ENCODE data around the gene JCHAIN. TPM values are rescaled to one million over a fixed set of nuclear protein-coding genes. Genes with fewer than 3 reads are reported as not detected.

Gene JCHAIN
- total RNA-seq, 2 donors from 2014 or later = not detected

DNA sequence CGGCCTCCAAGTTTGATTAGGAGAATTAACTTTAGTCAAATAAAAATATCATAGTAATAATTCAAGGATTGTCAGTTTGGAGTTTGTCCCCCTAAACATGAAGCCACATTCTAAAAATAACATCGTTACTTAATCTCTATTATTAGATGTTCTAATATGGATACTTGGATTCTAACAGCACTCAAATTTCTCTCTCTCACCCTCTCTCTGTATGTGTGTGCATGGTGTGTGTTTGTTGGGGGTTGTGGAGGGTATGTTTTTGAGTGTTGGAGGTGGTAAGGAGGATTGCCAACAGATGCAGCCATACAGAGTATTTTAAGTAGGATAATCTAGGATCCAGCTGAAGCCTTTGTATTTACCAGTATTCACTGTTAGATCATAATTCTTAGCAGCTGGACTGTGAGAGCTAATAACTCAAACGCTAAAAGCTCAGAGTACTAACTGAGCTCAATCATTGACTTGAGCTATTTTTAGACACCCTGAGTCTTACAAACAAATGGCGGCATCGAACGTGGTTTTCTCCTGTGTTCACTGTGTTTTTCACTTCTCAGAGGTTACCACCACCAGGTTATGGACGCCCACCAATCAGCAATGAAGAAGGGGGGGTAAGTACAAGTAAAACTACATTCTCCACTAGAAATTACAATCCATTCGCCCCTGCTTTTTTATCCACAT is 28.9 kb downstream of the JCHAIN start:
- Mint-ChIP-seq H3K9me3 (no peaks in the 10 kb centered on the region), H3K27me3 (peaks cover 12% of the 10 kb centered on the region), H3K4me3 (no peak overlapping the region), H3K4me1 (peaks cover 5% of the 10 kb centered on the region), H3K36me3 (ENCODE audit: low read depth) (peaks cover 5% of the 10 kb centered on the region), H3K27ac (no peak overlapping the region)
- no peak for ATAC-seq (replicated peaks)

DNA sequence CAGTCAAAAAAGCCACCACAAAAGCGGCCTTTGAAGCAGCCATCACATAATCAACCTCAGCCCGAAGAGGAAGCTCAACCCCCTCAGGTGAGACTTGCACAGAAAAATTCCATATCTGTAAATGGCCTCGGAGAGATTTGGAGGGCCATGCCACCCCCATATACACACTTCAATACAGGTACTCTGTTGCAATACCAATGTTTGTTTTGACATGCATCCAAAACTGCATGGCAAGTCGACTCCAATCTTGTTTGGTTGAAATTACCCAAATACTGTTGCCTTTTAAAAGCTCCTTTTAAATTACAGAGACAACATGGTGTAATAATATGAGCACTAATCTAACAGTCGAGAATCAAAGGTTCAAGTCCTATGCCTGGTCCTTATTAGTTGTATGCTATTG is 31.8 kb downstream of the JCHAIN start:
- no peak overlapping the region for H3K27ac Mint-ChIP-seq
- H3K4me1 Mint-ChIP-seq = no peaks in the 10 kb centered on the region
- H3K36me3 Mint-ChIP-seq (ENCODE audit: low read depth) = no peaks in the 10 kb centered on the region
- peaks cover 15% of the 10 kb centered on the region for H3K27me3 Mint-ChIP-seq
- no peak for ATAC-seq (replicated peaks)
- no peaks in the 10 kb centered on the region for H3K9me3 Mint-ChIP-seq
- H3K4me3 Mint-ChIP-seq = no peak overlapping the region

DNA sequence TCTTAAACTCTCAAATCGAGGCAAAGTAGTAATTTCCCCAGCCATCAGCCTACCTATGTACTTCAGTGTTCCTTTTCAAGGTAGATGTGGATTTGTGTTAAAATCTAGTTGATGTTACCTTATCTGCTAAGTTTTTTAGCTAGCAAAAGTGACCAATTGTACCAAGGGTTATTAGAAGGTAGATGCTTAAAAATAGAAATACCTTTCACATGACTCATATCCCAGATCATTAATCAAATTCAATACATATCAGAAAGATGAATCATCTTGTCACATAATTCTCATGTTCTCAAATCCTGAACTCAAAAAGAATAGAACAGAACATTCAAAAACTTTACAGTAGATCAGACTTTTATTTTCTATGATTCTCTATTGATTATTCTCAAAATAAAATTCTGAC is 34.3 kb downstream of the JCHAIN start:
- no peaks in the 10 kb centered on the region for H3K36me3 Mint-ChIP-seq (ENCODE audit: low read depth)

DNA sequence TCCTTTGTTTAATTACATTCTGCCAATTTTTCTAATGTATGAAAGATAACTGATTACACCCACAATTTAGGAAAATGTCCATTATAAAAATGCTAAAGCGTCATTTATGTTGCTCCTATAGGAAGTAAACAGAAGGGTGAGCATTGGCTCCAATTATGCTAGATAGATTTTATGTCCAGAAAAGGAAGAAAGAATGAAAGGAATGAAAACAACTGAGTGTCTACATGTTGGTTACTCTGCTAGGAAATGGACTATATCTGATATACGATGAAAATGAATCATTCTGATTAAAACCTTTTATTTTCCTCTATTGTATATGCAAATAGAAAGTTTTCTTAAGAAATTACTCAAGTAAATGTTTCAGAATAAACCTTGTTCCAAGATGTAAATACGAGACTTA is 36.1 kb downstream of the JCHAIN start:
- no peak for ATAC-seq (replicated peaks)
- Mint-ChIP-seq H3K36me3 (ENCODE audit: low read depth) (no peaks in the 10 kb centered on the region), H3K4me3 (no peak overlapping the region), H3K4me1 (no peaks in the 10 kb centered on the region), H3K9me3 (no peaks in the 10 kb centered on the region), H3K27ac (no peak overlapping the region), H3K27me3 (peaks cover 15% of the 10 kb centered on the region)

More for the DNA sequence above, 34.3 kb downstream of the JCHAIN start:
- H3K27ac Mint-ChIP-seq = no peak overlapping the region
- no peak overlapping the region for H3K4me3 Mint-ChIP-seq
- H3K27me3 Mint-ChIP-seq = peaks cover 15% of the 10 kb centered on the region
- no peaks in the 10 kb centered on the region for H3K4me1 Mint-ChIP-seq
- no peak for ATAC-seq (replicated peaks)
- H3K9me3 Mint-ChIP-seq = no peaks in the 10 kb centered on the region

DNA sequence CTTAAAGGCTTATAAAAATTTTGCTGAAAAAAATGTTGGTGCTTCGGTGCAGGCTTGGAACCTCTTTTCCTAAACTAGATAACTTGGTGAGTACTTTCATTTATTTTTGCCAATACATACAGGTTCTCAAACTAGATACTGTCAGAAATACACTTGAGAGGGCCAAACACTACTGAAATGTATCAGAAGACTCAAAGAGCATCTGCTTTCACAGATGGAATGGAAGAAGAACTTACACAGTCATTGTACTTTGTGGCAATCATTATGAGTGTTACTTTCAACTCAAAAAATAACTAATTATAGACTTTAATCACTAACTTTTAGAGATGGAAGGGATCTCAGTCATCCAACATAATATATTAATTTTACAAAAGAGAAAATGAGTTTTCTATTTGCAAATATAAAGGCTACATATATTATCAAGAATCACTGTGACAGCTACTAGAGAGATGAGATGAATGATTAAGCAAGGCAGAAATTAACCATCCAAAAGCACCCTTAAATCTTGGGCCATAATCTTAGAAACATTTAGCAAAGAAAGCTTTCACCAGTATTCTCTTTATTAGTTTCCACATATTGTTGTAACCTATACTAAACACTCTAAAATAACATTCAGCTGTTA is 36.7 kb downstream of the JCHAIN start:
- peak; percentile 54 for ATAC-seq (replicated peaks)
- H3K4me1 Mint-ChIP-seq = no peaks in the 10 kb centered on the region
- H3K4me3 Mint-ChIP-seq = no peak overlapping the region

DNA sequence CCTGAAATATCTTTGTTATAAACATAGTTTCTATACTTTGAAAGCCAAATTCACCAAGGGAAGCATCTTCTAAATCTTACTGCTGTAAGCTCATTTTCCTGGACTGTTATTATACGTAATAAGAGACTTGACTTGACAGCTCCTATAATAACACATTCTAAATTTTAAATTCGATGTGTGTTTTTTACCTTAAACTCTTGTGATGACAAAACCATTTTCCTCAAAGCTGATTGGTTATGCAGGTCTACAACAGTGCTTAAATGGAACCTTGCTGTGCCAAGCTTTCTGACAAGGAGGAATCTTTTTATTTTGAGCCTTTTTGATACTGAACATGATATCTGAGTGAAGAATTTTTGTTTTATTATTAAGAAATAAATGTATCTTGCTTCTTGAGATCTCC is 37.9 kb downstream of the JCHAIN start, which contains the start of gene ENAM:
Gene ENAM, plus strand, starts transcription at position 301 of the 400 bp plus-strand sequence. CDS start 757 bp downstream, outside the sequence.
- no peaks in the 10 kb centered on the region for H3K4me1 Mint-ChIP-seq
- ATAC-seq (replicated peaks) = no peak
- H3K27ac Mint-ChIP-seq = no peak within 1 kb of the TSS
- no peaks in the 10 kb centered on the region for H3K36me3 Mint-ChIP-seq (ENCODE audit: low read depth)
- no peaks in the 10 kb centered on the region for H3K9me3 Mint-ChIP-seq
- H3K27me3 Mint-ChIP-seq = peaks cover 4% of the 10 kb centered on the region
- no peak within 1 kb of the TSS for H3K4me3 Mint-ChIP-seq

More for the DNA sequence above, 36.7 kb downstream of the JCHAIN start:
- Mint-ChIP-seq H3K36me3 (ENCODE audit: low read depth) (no peaks in the 10 kb centered on the region), H3K27me3 (peaks cover 13% of the 10 kb centered on the region), H3K27ac (no peak overlapping the region), H3K9me3 (no peaks in the 10 kb centered on the region)

DNA sequence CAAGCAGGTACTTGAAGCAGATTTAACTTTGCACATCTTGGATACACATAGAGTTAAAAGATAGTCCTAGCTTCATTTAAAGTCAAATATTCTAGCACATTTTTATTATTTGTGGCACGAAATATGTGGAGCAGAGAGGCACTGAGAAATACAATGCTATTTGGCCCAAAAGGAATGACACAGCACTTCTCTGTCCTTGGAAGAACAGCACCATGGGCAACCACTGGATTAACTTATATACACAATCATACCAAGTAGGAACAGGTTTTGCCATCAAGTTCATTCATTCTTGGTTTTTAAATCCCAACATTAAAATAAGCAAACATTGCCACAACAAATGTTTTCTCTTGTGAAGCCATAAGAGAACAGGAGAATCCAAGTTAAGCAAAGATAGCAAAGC is 38.7 kb downstream of the JCHAIN start:
- Mint-ChIP-seq H3K4me1 (no peaks in the 10 kb centered on the region), H3K36me3 (ENCODE audit: low read depth) (no peaks in the 10 kb centered on the region), H3K27ac (no peak overlapping the region), H3K9me3 (no peaks in the 10 kb centered on the region), H3K27me3 (peaks cover 4% of the 10 kb centered on the region), H3K4me3 (no peak overlapping the region)
- ATAC-seq (replicated peaks) = no peak

DNA sequence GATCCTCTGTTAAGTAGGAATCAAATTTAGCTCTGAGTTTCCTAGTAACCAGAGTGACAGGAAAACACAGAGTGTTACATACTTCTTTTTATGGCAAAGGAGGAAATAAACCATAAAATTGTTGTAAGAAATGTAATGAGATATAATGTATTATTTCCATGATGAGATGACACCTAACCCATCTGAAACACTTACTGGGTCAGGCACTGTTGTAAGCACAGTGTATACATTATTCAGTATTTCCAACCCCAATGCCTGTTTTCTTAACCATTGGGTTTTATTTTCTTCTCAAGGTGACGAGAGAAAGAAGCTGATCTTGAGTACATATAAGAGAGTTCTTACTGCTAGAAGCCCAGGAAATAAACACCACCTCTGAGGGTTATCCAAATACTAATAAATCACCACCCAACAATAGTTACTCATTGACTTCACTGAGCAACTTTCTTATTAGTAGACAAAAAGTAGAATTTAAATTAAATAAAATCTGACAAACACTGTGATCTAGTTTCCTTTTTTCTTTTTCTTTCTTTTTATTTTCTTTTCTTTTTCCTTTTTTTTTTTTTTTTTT is 42.0 kb downstream of the JCHAIN start:
- Mint-ChIP-seq H3K27ac (no peak overlapping the region), H3K27me3 (no peaks in the 10 kb centered on the region), H3K36me3 (ENCODE audit: low read depth) (no peaks in the 10 kb centered on the region), H3K9me3 (no peaks in the 10 kb centered on the region), H3K4me1 (no peaks in the 10 kb centered on the region), H3K4me3 (no peak overlapping the region)
- ATAC-seq (replicated peaks) = peak; percentile 62

DNA sequence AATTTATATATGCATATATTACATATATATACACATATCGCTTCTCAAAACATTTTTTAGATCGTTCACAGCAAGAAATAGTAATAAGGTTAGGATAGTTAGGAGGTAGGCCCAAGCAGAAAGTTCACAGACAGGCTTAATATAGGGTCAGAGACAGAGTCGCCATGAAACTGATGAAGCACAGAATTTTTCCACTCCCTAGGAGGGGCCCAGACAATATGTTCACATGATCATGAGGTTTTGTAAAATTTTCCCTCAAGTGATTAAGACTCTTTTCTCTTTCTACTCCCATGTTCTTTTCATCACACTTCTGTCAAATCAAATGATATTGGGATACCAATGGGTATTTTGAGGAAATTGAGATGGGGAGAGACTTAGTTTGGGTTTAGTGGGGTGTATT is 43.0 kb downstream of the JCHAIN start:
- Mint-ChIP-seq H3K27me3 (no peaks in the 10 kb centered on the region), H3K27ac (no peak overlapping the region), H3K4me1 (no peaks in the 10 kb centered on the region), H3K4me3 (no peak overlapping the region), H3K36me3 (ENCODE audit: low read depth) (no peaks in the 10 kb centered on the region), H3K9me3 (no peaks in the 10 kb centered on the region)
- ATAC-seq (replicated peaks) = peak; percentile 69

DNA sequence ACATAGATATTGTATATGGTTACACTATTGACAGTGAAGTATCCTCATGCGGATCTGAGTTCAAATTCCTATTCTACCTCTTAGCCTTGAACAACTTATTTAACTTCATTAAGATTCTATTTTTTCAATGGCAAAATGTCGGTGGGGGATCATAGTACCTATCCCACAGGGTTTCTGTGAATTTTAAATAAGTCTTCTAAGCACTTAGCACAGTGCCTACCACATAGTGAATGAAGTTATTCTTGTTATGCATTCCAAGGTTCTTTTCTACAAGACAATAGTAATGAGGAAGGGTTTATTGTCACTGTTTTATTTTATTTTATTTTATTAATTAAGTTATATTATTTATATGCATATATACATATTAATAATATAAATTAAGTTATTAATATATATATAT is 46.5 kb downstream of the JCHAIN start:
- Mint-ChIP-seq H3K9me3 (no peaks in the 10 kb centered on the region), H3K27me3 (no peaks in the 10 kb centered on the region), H3K4me1 (no peaks in the 10 kb centered on the region), H3K36me3 (ENCODE audit: low read depth) (no peaks in the 10 kb centered on the region), H3K27ac (no peak overlapping the region), H3K4me3 (no peak overlapping the region)
- ATAC-seq (replicated peaks) = peak; percentile 38

DNA sequence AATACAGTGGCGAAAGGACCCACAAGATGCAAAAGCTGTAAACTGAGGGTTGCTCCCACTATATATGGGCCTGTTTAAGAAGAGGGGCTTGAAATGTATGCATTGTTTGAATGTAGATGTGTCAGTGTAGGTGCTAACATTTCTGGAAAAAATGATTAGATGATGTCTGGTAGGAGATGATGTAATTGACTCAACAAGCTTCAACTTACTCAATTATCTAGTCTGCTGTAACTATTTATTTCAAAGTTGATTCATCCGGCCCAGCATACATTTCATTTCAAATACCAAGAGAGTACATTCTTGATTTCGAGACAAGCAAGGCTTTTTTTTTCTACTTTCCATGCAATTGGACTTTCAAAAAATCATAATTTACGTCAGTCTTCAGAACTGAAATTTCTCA is 47.0 kb downstream of the JCHAIN start:
- no peaks in the 10 kb centered on the region for H3K4me1 Mint-ChIP-seq
- H3K27ac Mint-ChIP-seq = no peak overlapping the region
- H3K36me3 Mint-ChIP-seq (ENCODE audit: low read depth) = no peaks in the 10 kb centered on the region
- peak; percentile 67 for ATAC-seq (replicated peaks)
- no peaks in the 10 kb centered on the region for H3K9me3 Mint-ChIP-seq
- H3K27me3 Mint-ChIP-seq = no peaks in the 10 kb centered on the region
- no peak overlapping the region for H3K4me3 Mint-ChIP-seq

DNA sequence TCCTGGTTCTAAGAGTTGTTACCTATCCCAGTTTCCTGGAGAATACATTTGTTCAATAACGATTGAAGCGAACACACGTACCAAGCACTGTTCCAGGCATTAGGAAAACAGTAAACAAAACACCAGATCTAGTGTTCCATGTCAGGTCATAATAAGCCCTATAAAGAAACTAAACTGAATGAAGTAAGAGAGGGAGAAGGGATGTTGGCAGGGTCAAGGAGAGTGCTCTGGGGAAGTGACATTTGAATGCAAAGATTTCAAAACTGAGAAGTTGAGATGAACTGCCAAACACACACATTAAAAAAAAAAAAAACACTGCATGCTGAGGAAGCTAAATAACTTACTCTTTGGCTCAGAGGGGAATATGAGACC is 52.1 kb downstream of the JCHAIN start:
- no peaks in the 10 kb centered on the region for H3K4me1 Mint-ChIP-seq
- ATAC-seq (replicated peaks) = no peak
- no peaks in the 10 kb centered on the region for H3K36me3 Mint-ChIP-seq (ENCODE audit: low read depth)
- H3K9me3 Mint-ChIP-seq = no peaks in the 10 kb centered on the region
- H3K4me3 Mint-ChIP-seq = peak overlapping the region; percentile 42
- H3K27me3 Mint-ChIP-seq = peaks cover 29% of the 10 kb centered on the region
- no peak overlapping the region for H3K27ac Mint-ChIP-seq

DNA sequence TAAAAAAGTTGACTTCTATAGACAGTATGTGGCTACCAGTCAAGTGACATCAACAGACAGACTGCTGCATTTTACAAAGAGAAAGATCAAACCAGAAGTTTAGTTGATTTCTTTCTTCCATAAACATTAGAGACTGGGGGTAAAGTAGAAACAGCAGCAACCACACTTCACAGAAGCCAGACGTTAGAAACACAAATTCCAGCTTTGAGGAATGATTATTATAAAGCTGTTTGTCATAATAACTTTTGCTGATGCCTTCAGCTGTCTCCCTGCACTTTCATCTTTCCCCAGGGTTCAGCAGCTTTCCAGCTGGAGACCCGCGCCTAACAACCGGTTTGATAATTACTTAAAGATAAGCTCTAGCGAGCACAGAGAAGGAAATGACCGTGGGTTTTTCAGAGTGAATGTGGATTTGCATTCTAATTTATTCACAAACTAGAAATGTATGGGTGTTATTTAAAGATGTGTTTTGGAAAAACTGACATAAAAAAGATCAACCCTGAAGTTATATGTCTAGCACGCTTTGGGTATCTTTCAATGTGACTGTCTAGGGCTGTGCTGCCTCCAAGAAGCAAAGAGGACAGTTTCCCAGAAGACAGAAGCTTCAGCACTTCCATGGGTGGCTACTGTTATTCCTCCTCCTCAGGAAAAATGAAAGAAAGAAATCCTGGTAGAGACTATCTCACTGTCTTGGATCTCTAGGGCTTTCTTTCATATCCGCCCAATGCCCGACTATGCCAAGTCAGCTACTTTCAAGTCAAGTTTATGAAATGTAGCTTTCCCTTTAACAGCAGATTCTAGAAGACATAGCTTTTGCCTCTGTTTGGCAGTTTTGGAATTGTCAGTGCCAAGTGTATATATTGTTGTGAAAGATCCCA is 52.8 kb downstream of the JCHAIN start:
- peak; percentile 39 for ATAC-seq (replicated peaks)
- peak overlapping the region; percentile 42 for H3K4me3 Mint-ChIP-seq
- no peaks in the 10 kb centered on the region for H3K4me1 Mint-ChIP-seq
- H3K27me3 Mint-ChIP-seq = peaks cover 31% of the 10 kb centered on the region
- H3K9me3 Mint-ChIP-seq = no peaks in the 10 kb centered on the region
- H3K27ac Mint-ChIP-seq = no peak overlapping the region
- H3K36me3 Mint-ChIP-seq (ENCODE audit: low read depth) = no peaks in the 10 kb centered on the region

DNA sequence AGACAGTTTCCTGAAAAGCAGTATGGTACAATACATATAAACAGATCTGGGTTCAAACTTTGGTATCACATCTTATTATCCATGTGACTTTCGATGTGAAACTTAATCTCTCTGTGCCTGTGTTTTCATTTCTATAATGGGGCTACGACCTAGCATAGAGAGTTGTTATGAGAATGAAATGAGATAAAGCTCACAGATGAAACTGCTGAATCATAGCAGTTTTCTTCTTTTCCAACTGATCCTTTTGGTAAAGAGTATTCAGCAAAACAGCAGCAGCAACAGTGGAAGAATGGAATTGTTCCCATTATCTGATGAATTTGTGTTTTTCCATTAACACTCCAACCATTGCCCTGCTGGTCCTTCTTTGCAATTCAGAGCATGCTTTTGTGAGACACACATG is 58.0 kb downstream of the JCHAIN start:
- Mint-ChIP-seq H3K9me3 (no peaks in the 10 kb centered on the region), H3K36me3 (ENCODE audit: low read depth) (no peaks in the 10 kb centered on the region), H3K4me3 (no peak overlapping the region), H3K4me1 (no peaks in the 10 kb centered on the region), H3K27ac (no peak overlapping the region), H3K27me3 (peaks cover 28% of the 10 kb centered on the region)
- no peak for ATAC-seq (replicated peaks)
